HG03064 (cell line): ENCODE results near the gene MRPL58.
"Not testable (repeated sequence)": the region's sequence is repeated elsewhere in the genome, so short reads cannot be mapped to it uniquely, and the experiment has no call there.

ENCODE experiments used
- ATAC-seq: cut with Tn5 transposase; IDR thresholded peaks from one replicate; pipeline ENCODE4 v1.9.1; 2021; ENCODE audit warnings: low read depth; ENCODE audit not compliant: unreplicated experiment

Gene MRPL58

DNA sequence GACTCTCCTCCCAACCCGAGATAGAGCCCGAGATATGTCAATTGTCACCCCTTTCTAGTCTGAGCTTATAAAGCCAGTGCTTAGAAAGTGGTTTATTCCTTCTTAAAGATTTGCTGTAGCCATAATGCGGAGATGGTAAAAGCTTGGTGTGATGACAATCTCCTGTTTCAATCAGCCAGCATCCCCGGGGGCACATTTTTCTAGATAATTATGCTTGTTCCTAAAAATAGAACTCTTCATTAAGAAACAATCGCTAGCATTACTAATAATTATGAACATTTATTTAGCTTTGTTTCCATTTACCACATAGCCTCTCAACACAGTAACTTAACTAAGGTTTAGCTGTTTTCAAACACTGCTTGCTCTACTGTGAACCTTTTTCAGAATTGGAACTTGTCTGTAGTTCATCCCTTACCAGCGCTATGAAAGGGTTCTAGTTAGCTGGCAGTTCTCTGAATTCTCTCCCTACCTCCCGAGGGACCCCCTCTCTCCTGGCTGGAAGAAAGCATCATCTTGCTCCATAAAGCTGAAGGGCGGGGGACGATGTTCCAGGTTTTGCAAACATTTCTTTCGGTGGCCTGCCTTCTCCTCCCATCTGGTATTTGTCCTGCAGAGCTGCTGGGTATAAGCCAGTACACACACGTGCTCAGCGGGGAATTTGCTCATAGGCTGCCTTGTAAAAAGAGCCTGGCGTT, 922 bp upstream of the MRPL58 start:
- ATAC-seq = no peak

DNA sequence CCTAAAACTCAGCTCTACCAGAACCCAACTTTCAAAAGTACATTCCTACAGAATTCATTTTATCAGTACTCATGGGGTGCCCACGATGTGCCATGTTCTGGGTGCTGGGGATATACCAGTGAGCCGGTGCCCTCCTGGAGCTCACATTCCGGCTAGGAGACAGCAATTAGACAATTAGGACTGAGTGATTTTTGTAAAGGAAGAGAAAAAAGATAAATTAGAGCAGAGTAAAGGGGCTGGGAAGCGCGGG, 449 bp upstream of the MRPL58 start:
- no peak for ATAC-seq

DNA sequence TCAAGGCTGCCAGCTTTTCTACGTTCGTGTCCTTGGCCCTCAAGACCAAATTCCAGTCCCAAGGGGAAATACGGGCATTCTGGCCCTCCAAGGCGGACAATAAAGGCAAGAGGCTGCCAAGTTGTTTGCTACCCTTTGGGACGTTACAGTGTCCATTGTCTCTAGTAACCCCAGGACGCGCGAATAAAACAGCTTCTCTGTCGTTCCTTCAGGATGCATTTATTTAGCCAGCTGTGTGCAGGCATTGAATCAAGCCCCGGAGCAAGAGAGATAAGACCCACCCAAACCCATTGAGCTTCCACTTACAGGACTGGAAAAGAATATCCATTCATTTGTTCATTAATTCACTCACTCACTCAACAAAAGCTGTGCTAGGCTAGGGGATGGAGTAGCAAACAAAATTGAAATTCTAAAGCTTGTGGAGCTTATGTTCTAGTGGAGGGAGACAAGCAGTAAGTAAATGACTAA, 656 bp downstream of the MRPL58 start:
- no peak for ATAC-seq

- no peak for ATAC-seq
These were observed 6.7 kb downstream of the MRPL58 start for GRCh38 chr17:75019146-75019545.

GRCh38 chr17:75019710-75020109, 7.2 kb downstream of the MRPL58 start:
- ATAC-seq = no peak

DNA sequence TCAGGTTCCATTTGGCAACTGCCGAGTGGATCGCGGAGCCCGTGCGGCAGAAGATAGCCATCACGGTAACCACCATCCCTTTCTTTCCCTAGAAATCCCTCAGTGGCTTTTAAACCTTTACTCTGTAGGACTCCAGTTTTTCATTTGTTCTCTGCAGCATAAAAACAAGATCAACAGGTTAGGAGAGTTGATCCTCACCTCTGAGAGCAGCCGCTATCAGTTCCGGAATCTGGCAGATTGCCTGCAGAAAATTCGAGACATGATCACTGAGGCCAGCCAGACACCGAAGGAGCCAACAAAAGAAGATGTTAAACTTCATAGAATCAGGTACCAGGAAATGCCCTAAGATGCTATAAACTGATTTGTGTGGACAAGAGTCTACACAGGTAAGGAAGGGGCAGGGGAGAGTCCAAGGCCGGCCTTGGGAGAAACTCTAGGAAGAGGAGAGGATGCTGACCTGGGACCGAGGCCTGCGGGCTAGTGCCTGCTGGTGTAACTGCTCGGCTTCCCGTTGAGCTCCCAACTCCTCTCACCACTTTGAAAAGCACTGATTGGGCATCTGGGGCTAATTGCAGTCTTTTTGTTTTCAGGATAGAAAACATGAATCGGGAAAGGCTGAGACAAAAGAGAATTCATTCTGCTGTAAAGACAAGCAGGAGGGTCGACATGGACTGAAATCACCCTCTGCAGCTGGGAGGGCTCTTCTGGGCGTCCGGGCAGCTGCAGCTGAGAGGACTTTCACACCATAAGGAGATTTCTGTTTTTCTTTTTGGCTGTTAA, 8.1 kb downstream of the MRPL58 start:
- ATAC-seq = no peak

DNA sequence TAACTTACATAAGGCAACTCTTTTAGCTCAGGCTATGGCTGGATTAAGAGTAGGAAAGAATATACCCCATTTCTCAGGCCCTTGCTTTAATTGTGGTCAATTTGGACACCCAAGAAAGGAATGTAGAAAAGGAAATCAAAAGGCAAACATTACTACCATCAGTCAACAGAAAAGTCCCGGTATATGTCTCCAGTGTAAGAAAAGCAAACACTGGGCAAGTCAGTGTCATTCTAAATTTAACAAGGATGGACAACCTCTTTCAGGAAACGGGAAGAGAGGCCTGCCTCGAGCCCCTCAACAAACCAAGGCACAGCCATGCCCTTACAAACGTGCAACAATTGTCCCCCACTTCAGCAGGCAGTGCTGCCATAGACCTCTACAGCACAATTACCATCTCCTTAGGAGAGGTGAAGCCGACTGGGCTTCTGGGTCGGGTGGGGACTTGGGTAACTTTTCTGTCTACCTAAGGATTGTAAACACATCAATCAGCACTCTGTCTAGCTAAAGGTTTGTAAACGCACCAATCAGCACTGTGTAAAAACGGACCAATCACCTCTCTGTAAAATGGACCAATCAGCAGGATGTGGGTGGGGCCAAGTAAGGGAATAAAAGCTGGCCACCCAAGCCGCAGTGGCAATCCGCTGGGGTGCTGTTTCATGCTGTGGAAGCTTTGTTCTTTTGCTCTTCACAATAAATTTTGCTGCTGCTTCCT, 12.4 kb downstream of the MRPL58 start:
- ATAC-seq = no peak

- not testable (repeated sequence) for ATAC-seq
These were observed 12.9 kb downstream of the MRPL58 start for GRCh38 chr17:75025398-75025734.

DNA sequence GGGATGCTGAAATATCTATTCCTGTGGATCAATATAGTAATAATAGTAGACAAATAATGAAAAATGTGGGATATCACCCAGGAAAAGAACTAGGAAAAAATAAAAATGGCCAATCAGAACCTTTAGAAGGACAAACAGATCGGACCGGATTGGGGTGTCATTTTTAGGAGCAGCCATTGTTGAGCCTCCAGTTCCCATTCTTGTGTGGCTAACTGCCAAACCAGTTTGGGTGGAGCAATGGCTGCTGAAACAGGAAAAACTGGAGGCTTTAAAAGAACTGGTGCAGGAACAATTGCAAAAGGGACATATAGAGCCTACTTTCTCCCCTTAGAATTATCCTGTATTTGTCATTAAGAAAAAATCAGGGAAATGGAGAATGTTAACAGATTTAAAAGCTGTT, 14.2 kb downstream of the MRPL58 start:
- ATAC-seq = not testable (repeated sequence)

DNA sequence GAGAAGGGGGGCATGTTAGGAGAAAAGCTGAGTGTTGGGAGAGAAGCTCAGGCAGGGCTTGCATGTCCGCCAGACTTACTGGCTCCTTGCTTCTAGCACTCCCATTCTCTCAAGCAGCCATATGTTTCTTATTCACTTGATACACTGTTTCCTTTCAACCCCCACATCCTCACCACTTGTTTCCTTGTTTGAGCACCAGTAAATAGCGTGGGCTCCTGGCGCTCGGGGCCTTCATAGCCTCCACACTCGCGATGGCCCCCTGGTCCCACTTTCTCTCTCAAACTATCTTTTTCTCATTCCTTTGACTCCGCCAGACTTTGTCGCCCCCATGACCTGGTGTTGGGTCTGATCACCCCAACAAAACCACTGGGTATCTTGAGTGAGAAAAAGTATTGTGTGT, 17.7 kb downstream of the MRPL58 start:
- ATAC-seq = no peak

GRCh38 chr17:75031972-75032719, 19.7 kb downstream of the MRPL58 start:
- ATAC-seq = no peak

DNA sequence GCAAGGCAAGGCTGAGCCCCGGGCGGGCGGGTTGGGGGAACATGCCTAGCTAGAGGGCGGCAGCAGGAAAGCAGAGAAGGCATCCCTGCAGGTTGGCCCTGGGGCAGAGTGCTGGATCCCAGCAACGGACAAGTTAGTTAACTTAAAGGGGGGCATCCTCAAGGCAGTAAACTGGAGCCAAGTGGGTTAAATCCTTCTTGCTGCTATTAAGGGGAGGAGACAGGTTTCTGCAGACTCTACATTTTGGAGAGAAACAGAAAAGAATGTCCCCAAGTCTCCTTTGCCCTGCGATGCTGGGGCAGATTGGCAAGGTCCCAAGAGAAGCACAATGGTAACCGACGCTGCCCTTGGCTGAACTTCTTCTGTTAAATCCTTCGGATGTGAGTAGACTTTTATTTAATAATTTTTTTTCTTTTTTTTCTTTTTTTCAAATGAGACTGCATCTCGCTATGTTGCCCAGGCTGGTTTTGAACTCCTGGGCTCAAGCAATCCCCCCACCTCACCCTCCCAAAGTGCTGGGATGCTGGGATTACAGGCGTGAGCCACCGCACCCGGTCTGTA, 20.3 kb downstream of the MRPL58 start:
- no peak for ATAC-seq

- ATAC-seq = no peak
These were observed 21.1 kb downstream of the MRPL58 start for GRCh38 chr17:75033346-75034235.

DNA sequence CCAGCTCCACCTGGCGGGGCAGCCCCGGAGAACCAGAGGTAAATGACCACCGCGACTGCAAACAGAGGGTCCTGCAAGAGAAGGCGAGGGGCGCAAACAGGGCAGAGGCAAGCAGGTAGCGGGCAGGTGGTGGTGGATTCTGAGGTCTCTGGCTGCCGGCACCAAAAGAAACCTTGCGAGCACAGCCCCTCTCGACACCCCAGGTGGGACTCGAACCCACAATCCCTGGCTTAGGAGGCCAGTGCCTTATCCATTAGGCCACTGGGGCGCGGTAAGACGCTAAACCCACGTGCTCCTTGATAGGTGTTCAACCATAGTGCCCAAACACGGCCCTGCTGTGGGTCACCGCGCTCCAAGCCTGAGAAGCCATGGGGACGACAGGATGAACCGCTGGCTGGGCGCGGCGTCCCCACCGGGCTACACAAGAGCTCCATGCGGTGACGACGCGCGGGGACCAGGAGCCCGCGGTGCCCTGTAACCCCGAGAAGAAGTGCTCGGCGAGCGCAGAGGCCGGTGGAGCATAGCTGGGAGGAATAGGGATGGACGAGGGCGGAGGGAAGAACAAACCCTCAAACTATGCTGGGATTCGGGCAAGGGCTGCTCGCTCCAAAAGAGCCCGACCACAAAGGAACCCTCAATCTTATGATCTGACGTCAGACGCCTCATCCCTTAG, 21.9 kb downstream of the MRPL58 start:
- no peak for ATAC-seq

- ATAC-seq = no peak
These were observed 24.3 kb downstream of the MRPL58 start for GRCh38 chr17:75036643-75037268.

DNA sequence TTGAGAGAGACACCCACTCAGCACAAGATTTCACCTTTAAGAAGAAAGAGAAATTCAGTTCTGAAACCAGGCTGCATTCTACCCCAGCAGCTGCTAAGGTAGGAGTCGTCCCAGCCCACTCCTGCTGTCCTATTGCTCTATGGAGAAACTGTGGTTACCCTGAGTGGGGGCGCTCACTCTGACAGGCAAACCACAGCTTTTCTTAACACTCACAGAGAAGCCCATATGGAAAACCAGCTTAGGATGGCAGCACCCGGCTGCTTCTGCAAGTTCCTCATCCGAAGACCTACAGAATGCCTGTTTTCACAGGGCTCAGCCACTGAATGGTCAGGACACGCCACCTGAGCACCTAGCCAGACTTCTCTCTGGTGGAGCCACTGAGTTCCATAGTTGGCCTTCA, 26.8 kb downstream of the MRPL58 start:
- no peak for ATAC-seq

DNA sequence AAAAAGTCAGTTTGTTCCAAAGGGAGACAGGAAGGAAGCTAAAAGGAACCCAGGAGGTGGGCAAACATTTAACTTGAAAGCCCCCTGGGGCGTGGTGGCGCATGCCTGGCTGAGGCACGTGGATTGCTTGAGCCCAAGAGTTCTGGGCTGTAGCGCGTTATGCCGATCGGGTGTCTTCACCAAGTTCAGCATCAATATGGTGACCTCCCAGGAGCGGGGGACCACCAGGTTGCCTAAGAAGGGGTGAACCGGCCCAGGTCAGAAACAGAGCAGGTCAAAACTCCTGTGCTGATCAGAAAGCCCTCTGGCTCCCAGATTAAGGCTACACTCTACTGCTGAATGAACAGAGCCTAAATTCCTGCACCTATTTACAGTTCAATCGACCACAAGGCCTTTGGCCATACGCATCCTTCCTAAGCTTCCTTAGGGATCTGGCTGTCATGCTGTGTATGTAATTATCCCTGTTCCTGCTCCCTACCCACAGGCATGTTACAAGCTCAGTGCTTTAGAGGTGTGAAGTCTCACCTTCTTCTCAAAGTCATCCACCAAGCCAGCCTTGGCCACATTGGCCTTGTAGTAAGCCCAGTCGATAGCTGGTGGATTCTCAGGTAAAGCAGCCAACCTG, 29.3 kb downstream of the MRPL58 start:
- no peak for ATAC-seq

DNA sequence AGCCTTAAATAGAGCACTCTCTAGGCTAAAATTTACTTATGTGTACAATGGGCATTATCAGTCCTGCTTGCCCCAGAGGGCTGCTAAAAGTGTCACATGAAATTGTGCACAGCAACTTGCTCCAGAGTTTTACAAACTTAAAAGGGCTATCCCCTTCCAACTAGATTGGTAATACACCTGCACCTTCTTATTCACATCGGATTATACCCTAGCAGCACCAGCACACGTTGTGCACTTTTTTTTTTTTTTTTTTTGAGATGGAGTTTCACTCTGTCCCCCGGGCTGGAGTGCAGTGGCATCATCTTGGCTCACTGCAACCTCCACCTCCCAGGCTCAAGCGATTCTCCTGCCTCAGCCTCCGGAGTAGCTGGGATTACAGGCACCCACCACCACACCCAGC, 31.3 kb downstream of the MRPL58 start:
- ATAC-seq = not testable (repeated sequence)
